Adrenal gland (tissue), 12 donors: Measurements from ENCODE around the gene SLC25A22. TPM values are rescaled to one million over a fixed set of nuclear protein-coding genes. Genes with fewer than 3 reads are reported as not detected.

Experiments
- DNase-seq, 7 donors: peaks; one replicate each; pipeline ENCODE4 v3.0.0-alpha.2; 2019 to 2020
- H3K27ac ChIP-seq, 5 donors: fragments of 200-600 bp; sonication (generic) in 4 of 5; 1 replicate in 3 of 5; 2 replicates in 2 of 5; pipeline versions ENCODE4 v1.5.1 to v1.8.0; 2016 to 2020; ENCODE audit warnings: mild to moderate bottlenecking in 1 of 5
- H3K27me3 ChIP-seq: fragments of 200-600 bp; 2 replicates; pipeline ENCODE4 v1.8.0; 2021
- H3K36me3 ChIP-seq, 2 donors: fragments of 200-600 bp; replicated peaks in 1 of 2; 1 replicate in 1 of 2; 2 replicates in 1 of 2; pipeline versions ENCODE4 v1.5.1 to v1.8.0; 2018 to 2022
- H3K4me1 ChIP-seq, 2 donors: fragments of 200-600 bp; replicated peaks in 1 of 2; 1 replicate in 1 of 2; 2 replicates in 1 of 2; pipeline versions ENCODE4 v1.5.1 to v1.8.0; 2018 to 2021
- H3K4me3 ChIP-seq, 4 donors: fragments of 200-600 bp; sonication (generic) in 3 of 4; one replicate each; pipeline ENCODE4 v1.5.1; 2016 to 2018
- H3K9me3 ChIP-seq, 3 donors: fragments of 200-600 bp; sonication (generic) in 1 of 3; replicated peaks in 1 of 3; 1 replicate in 2 of 3; 2 replicates in 1 of 3; pipeline versions ENCODE4 v1.5.1 to v1.8.0; 2016 to 2021
- POLR2A ChIP-seq, 2 donors: fragments of 450-650 bp; IDR thresholded peaks; one replicate each; pipeline ENCODE4 v1.6.1; 2017; ENCODE audit warnings: antibody characterized with exemption in 2 of 2, mild to moderate bottlenecking in 2 of 2, moderate library complexity in 1 of 2
- WGBS, 4 donors: extraction: QIAGEN DNeasy Blood & Tissue Kit in 2 of 4; methylation state at CpG; one replicate each; pipeline versions ENCODE4 v1.1.5 to v1.1.7; 2013 to 2017; 5-methylcytosine and 5-hydroxymethylcytosine counted together
- intact Hi-C, 2 donors: fragments of 100-400 bp; cut with DNase I; formaldehyde crosslinking; loops; one replicate each; pipeline versions ENCODE4 v1.14.1 to v1.15.0; 2022 to 2023
- polyA plus RNA-seq, 3 donors: library from polyadenylated mRNA; stranded (reverse); fragments of 200-250 nt in 2 of 3; fragments of 350-450 nt in 1 of 3; fragmentation: Illumina TruSeq in 1 of 3; extraction: RNeasy Lipid Tissue Mini Kit (QIAGEN cat#74804) in 1 of 3; gene quantifications; one replicate each; pipeline ENCODE4 v1.2.3, GENCODE V29; 2013 to 2014
- total RNA-seq, 9 donors: library from RNA; depleted of rRNA in 4 of 9; stranded (reverse); fragments of >200 nt in 4 of 9; fragments of 120-200 nt in 1 of 9; fragmentation: NEBNext Ultra II Directional in 1 of 9; extraction: Animal tissue kit (Norgen Biotek cat#: 25700) in 1 of 9; gene quantifications; one replicate each; pipeline versions ENCODE4 v1.1.0 to v1.2.4, GENCODE V29; 2013 to 2023
- TF ChIP-seq, protein P1 (sequence below), 6 experiments: fragments of 450-650 bp in 4 of 6; fragments of 200-600 bp in 2 of 6; sonication (generic) in 1 of 6; IDR thresholded peaks; 1 replicate in 5 of 6; 2 replicates in 1 of 6; pipeline versions ENCODE4 v1.5.1 to v1.8.0; 2016 to 2021; ENCODE audit warnings: antibody characterized with exemption in 6 of 6, mild to moderate bottlenecking in 2 of 6, moderate library complexity in 1 of 6
- donor health status: healthy with polysubstance abuse.
- donor health status: Bipolar disorder and iron deficiency.
- donor health status: DM: yes; HTN: yes; CAD: no.
- donor health status: DM: no; HTN: no; CAD: no.
- donor health status: DM: no; HTN: no; CAD: no.
- donor health status: DM: yes; HTN: yes; CAD: no.

Gene SLC25A22
- total and polyA plus RNA-seq, 12 donors: 7.7 to 41.3 (median 15.3) TPM

DNA sequence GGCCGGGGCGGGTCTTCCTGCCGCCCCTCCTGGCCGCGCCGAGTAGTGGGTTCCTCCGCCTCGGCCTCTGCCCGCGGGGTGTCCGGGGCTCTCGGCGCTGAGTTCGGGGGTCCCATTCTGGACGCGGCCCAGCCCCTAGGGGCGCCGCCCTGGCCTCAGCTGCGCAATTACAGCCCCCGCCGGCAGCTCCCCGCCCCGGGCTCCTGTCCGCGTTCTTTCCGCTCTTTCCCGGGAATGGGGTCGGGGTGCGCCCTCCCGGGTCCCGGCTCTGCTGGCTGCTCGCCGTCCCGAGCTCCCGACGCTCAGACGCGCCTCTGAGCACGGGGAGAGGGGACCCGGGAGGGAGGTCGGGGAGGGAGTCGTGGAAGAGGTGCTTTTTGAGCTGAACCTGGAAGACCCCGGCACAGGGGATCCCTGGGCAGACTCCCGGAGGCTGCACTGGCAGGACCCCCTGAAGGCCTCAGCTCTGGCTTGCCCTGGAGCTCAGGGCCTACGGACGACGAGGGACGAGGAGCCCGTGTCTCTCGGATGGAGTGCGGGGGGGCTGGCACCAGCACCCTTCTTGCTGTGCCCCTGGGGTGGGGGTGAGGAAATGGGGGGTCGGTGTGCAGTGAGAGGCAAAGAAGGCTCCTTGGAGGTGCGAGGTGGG is 45.1 kb upstream of the SLC25A22 start:
- peak overlapping the region; percentile 31 to 97 (median 65) for H3K4me3 ChIP-seq
- no peaks in the 10 kb centered on the region for H3K27me3 ChIP-seq
- no peak for TF ChIP-seq POLR2A (IDR thresholded peaks at IDR 0.05)
- TF ChIP-seq, protein P1, sequence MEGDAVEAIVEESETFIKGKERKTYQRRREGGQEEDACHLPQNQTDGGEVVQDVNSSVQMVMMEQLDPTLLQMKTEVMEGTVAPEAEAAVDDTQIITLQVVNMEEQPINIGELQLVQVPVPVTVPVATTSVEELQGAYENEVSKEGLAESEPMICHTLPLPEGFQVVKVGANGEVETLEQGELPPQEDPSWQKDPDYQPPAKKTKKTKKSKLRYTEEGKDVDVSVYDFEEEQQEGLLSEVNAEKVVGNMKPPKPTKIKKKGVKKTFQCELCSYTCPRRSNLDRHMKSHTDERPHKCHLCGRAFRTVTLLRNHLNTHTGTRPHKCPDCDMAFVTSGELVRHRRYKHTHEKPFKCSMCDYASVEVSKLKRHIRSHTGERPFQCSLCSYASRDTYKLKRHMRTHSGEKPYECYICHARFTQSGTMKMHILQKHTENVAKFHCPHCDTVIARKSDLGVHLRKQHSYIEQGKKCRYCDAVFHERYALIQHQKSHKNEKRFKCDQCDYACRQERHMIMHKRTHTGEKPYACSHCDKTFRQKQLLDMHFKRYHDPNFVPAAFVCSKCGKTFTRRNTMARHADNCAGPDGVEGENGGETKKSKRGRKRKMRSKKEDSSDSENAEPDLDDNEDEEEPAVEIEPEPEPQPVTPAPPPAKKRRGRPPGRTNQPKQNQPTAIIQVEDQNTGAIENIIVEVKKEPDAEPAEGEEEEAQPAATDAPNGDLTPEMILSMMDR (IDR thresholded peaks at IDR 0.05): no peak
- peak overlapping the region; percentile 44 to 97 (median 94) for H3K27ac ChIP-seq
- peaks cover 0 to 22% of the 10 kb centered on the region in 2 donors for H3K36me3 ChIP-seq
- DNase-seq: peak in 1 of 7 donors; percentile 58
- no peaks in the 10 kb centered on the region for H3K9me3 ChIP-seq
- H3K4me1 ChIP-seq: peaks cover 31 to 41% of the 10 kb centered on the region in 2 donors
- intact Hi-C loops: no loop called here
- 0 to 6% (median 3%) methylated on average over 2 to 53 of the region's 53 CpGs; no CpG with 5 or more reads in 1 of the 4 donors for WGBS, 4 donors

DNA sequence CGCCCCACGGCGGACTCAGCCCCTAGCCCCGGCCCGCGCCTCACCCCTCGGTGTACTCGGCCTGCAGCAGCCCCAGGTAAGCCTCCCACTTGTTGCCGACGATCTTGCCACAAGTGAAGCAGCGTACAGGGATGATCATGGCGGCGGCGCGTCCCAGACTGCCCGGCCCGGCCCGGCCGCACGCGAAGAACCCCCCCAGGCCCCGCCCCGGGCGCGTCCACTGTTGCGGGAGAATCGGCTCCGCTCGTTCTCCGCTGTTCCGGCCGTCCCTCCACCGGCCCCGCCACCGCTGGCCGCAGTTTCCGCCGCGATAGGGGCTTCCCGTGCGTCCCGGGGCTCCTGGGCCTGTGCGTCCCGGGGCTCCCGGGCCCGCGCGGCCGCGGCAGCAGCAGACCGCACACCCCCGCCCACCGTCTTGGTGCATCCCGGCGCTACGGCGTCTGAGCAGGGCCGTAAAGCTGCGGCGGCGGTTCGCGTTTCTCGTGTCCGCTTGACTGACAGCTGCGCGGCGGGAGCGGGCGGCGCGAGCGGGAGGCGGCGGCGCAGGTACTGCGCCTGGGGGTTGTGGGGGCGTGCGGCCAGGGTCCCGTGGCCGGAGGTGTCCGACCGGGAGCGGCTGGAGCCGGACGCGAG is 44.4 kb upstream of the SLC25A22 start, which contains the start of the genes POLR2L and TSPAN4:
TSS of gene POLR2L (minus strand) at position 160 of the 633 bp plus-strand sequence. CDS start at position 139, 21 bp downstream.
TSS of gene TSPAN4 (plus strand) at position 483 of the 633 bp plus-strand sequence. CDS start 7,453 bp downstream, outside the sequence.
- 0 to 1% (median 0%) methylated on average over 25 to 87 of the region's 87 CpGs; no CpG with 5 or more reads in 1 of the 4 donors for WGBS, 4 donors
- intact Hi-C loops: no loop called here
- no peaks in the 10 kb centered on the region for H3K9me3 ChIP-seq
- DNase-seq: peak; percentile 83 to 94 (median 89)
- peaks cover 0 to 30% of the 10 kb centered on the region in 2 donors for H3K36me3 ChIP-seq
- TF ChIP-seq, protein P1 (IDR thresholded peaks at IDR 0.05): peak in 2 of 6 experiments; percentile 16 to 32
- TF ChIP-seq POLR2A (IDR thresholded peaks at IDR 0.05): peak; percentile 73 to 89
- H3K4me3 ChIP-seq: peak within 1 kb of the TSS; percentile 79 to 97 (median 91)
- H3K4me1 ChIP-seq: peaks cover 31 to 40% of the 10 kb centered on the region in 2 donors
- H3K27me3 ChIP-seq: no peaks in the 10 kb centered on the region
- H3K27ac ChIP-seq: peak within 1 kb of the TSS; percentile 62 to 97 (median 94)

GRCh38 chr11:841981-842369 is 43.9 kb upstream of the SLC25A22 start:
- H3K36me3 ChIP-seq: peaks cover 0 to 35% of the 10 kb centered on the region in 2 donors
- H3K4me1 ChIP-seq: peaks cover 31 to 40% of the 10 kb centered on the region in 2 donors
- no peaks in the 10 kb centered on the region for H3K27me3 ChIP-seq
- intact Hi-C loops: no loop called here
- no peaks in the 10 kb centered on the region for H3K9me3 ChIP-seq
- H3K4me3 ChIP-seq: peak overlapping the region; percentile 79 to 97 (median 91)
- TF ChIP-seq POLR2A (IDR thresholded peaks at IDR 0.05): no peak
- TF ChIP-seq, protein P1 (IDR thresholded peaks at IDR 0.05): no peak
- H3K27ac ChIP-seq: peak overlapping the region; percentile 62 to 97 (median 94)
- DNase-seq: peak in 1 of 7 donors; percentile 59
- WGBS, 4 donors: 0 to 1% (median 0%) methylated on average over 13 to 27 of the region's 27 CpGs
